HepG2 (cell line): ENCODE results near the gene SLC22A4. TPM values are rescaled to one million over a fixed set of nuclear protein-coding genes. Genes with fewer than 3 reads are reported as not detected.
A peak's percentile ranks its signal among the peaks of the same experiment; 100 is the strongest.

Source experiments
- ATAC-seq: fragments of 200-7000 bp; cut with Tn5 transposase; 3 replicates; pipeline ENCODE4 v1.9.1; 2020; ENCODE audit warnings: mild to moderate bottlenecking, moderate library complexity
- BruUV-seq: library from RNA; stranded (reverse); fragments of 400-500 nt; replicated peaks from 2 replicates; lab custom pipeline; 2021; lab: Mats Ljungman, UMichigan
- CTCF ChIA-PET: fragments of 300-600 bp; formaldehyde crosslinking; extraction: SDS; loops from one replicate; lab custom pipeline; 2021; ENCODE audit warnings: low total read pairs, inconsistent platforms, low intra/inter-chr PET ratio; lab: Yijun Ruan, JAX
- POLR2A ChIA-PET: fragments of 350-600 bp; sonication (Branson Sonifier 250); formaldehyde crosslinking; loops from one replicate; lab custom pipeline; 2020; ENCODE audit warnings: antibody characterized with exemption, inconsistent platforms; lab: Yijun Ruan, JAX
- DNase-seq: peaks from one replicate; pipeline ENCODE4 v3.0.0-alpha.2; 2015; ENCODE audit warnings: low spot score
- FAIRE-seq: peaks from 3 replicates; lab custom pipeline; 2011; peaks lifted over from hg19 to GRCh38; lab: Jason Lieb, UNC
- H2AFZ ChIP-seq: one replicate; pipeline ENCODE4 v1.6.1; 2011; ENCODE audit warnings: low read length, inconsistent platforms
- H3K27ac ChIP-seq: fragments of 300-600 bp; 3 replicates; pipeline ENCODE4 v1.8.0; 2011; ENCODE audit warnings: mixed run types, mild to moderate bottlenecking, mixed read lengths, low read length, inconsistent platforms; ENCODE audit not compliant: insufficient read depth; ENCODE audit errors: extremely low read length
- H3K27me3 ChIP-seq, 2 experiments: fragments of 200-600 bp in 1 of 2; 2 replicates in 1 of 2; 3 replicates in 1 of 2; pipeline versions ENCODE4 v1.6.0 to v1.8.0; 2011; ENCODE audit warnings: low read length in 2 of 2, mild to moderate bottlenecking in 2 of 2, moderate library complexity in 2 of 2, inconsistent platforms in 1 of 2; ENCODE audit not compliant: insufficient read depth in 2 of 2, control insufficient read depth in 1 of 2
- H3K36me3 ChIP-seq, 2 experiments: fragments of 200-600 bp in 1 of 2; replicated peaks in 1 of 2; 2 replicates in 1 of 2; 3 replicates in 1 of 2; pipeline versions ENCODE4 v1.5.1 to v1.8.0; 2011; ENCODE audit warnings: low read length in 2 of 2, inconsistent platforms in 1 of 2; ENCODE audit not compliant: insufficient read depth in 2 of 2, control insufficient read depth in 1 of 2
- H3K4me1 ChIP-seq: 2 replicates; pipeline ENCODE4 v1.5.1; 2012; ENCODE audit warnings: low read length, inconsistent platforms; ENCODE audit not compliant: insufficient read depth
- H3K4me2 ChIP-seq: 2 replicates; pipeline ENCODE4 v1.6.0; 2011; ENCODE audit warnings: low read depth, low read length, inconsistent platforms
- H3K4me3 ChIP-seq, 3 experiments: fragments of 200-600 bp in 1 of 3; sonication (generic), shearing (Covaris generic) in 1 of 3; replicated peaks in 1 of 3; 2 replicates each; pipeline ENCODE4 v1.5.1; 2011 to 2016; ENCODE audit warnings: low read length in 3 of 3, inconsistent platforms in 2 of 3, low read depth in 2 of 3, mild to moderate bottlenecking in 2 of 3, control low read depth in 1 of 3, mixed read lengths in 1 of 3; ENCODE audit not compliant: insufficient read depth in 1 of 3
- H3K79me2 ChIP-seq: one replicate; pipeline ENCODE4 v1.6.1; 2011; ENCODE audit warnings: low read length, inconsistent platforms; ENCODE audit not compliant: insufficient read depth
- H3K9ac ChIP-seq: 2 replicates; pipeline ENCODE4 v1.6.0; 2011; ENCODE audit warnings: mild to moderate bottlenecking, low read depth, low read length, inconsistent platforms; ENCODE audit not compliant: insufficient read depth
- H3K9me3 ChIP-seq: 2 replicates; pipeline ENCODE4 v1.5.1; 2012; ENCODE audit warnings: mild to moderate bottlenecking, low read length
- H4K20me1 ChIP-seq: 2 replicates; pipeline ENCODE4 v1.6.0; 2011; ENCODE audit warnings: inconsistent platforms, mild to moderate bottlenecking, low read length, moderate library complexity; ENCODE audit not compliant: insufficient read depth
- CENPT ChIP-seq: sonication (generic); formaldehyde crosslinking; IDR thresholded peaks from 2 replicates; pipeline ENCODE4 v1.8.0; 2022; ENCODE audit warnings: low read depth, mild to moderate bottlenecking, moderate library complexity, missing genetic modification reagents
- CHD4 ChIP-seq: fragments of 200-600 bp; sonication (generic); IDR thresholded peaks from 2 replicates; pipeline ENCODE4 v1.7.0; 2017; ENCODE audit warnings: mild to moderate bottlenecking, low read length, borderline replicate concordance
- HES4 ChIP-seq: sonication (generic); formaldehyde crosslinking; IDR thresholded peaks from 2 replicates; pipeline ENCODE4 v1.9.0; 2021; ENCODE audit warnings: mild to moderate bottlenecking, missing genetic modification reagents, borderline replicate concordance
- IRX3 ChIP-seq: sonication (generic); formaldehyde crosslinking; IDR thresholded peaks from 2 replicates; pipeline ENCODE4 v1.8.1; 2023; ENCODE audit warnings: mild to moderate bottlenecking, low read depth, missing genetic modification reagents, borderline replicate concordance
- KLF15 ChIP-seq: sonication (generic); formaldehyde crosslinking; IDR thresholded peaks from 2 replicates; pipeline ENCODE4 v1.8.1; 2023; ENCODE audit warnings: borderline replicate concordance, mild to moderate bottlenecking, inconsistent platforms, missing genetic modification reagents, mixed read lengths
- MED8 ChIP-seq: sonication (generic); formaldehyde crosslinking; IDR thresholded peaks from 2 replicates; pipeline ENCODE4 v1.8.1; 2023; ENCODE audit warnings: mild to moderate bottlenecking, missing genetic modification reagents; ENCODE audit not compliant: insufficient replicate concordance
- MIER2 ChIP-seq: IDR thresholded peaks from 2 replicates; pipeline ENCODE4 v1.6.1; 2016; ENCODE audit warnings: missing biosample characterization, missing genetic modification reagents
- NFATC3 ChIP-seq: sonication (generic); formaldehyde crosslinking; IDR thresholded peaks from 2 replicates; pipeline ENCODE4 v1.5.1; 2020; ENCODE audit warnings: mild to moderate bottlenecking, missing genetic modification reagents
- NFIB ChIP-seq: sonication (generic); formaldehyde crosslinking; IDR thresholded peaks from 2 replicates; pipeline ENCODE4 v1.9.0; 2021; ENCODE audit warnings: missing genetic modification reagents, mild to moderate bottlenecking, borderline replicate concordance
- REL ChIP-seq: sonication (generic); formaldehyde crosslinking; conservative IDR thresholded peaks from 2 replicates; pipeline ENCODE4 v1.8.0; 2022; ENCODE audit warnings: mild to moderate bottlenecking, missing genetic modification reagents, moderate library complexity
- TCF7 ChIP-seq: sonication (generic); IDR thresholded peaks from 2 replicates; pipeline ENCODE4 v1.6.1; 2016; ENCODE audit warnings: antibody characterized with exemption, low read depth
- TEAD2 ChIP-seq: sonication (generic); formaldehyde crosslinking; IDR thresholded peaks from 2 replicates; pipeline ENCODE4 v1.9.0; 2021; ENCODE audit warnings: missing genetic modification reagents
- TOPORS ChIP-seq: sonication (generic); formaldehyde crosslinking; IDR thresholded peaks from 2 replicates; pipeline ENCODE4 v1.8.0; 2023; ENCODE audit warnings: mild to moderate bottlenecking, missing genetic modification reagents
- ZFP37 ChIP-seq: sonication (generic); formaldehyde crosslinking; IDR thresholded peaks from 2 replicates; pipeline ENCODE4 v1.4.0; 2020; ENCODE audit warnings: missing genetic modification reagents, borderline replicate concordance
- ZKSCAN5 ChIP-seq: sonication (generic); formaldehyde crosslinking; IDR thresholded peaks from 2 replicates; pipeline ENCODE4 v1.5.1; 2020; ENCODE audit warnings: mild to moderate bottlenecking, missing genetic modification reagents
- ZNF430 ChIP-seq: sonication (generic); formaldehyde crosslinking; IDR thresholded peaks from 2 replicates; pipeline ENCODE4 v1.9.0; 2021; ENCODE audit warnings: mild to moderate bottlenecking, missing genetic modification reagents
- ZNF496 ChIP-seq: sonication (generic); formaldehyde crosslinking; IDR thresholded peaks from 2 replicates; pipeline ENCODE4 v1.8.1; 2023; ENCODE audit warnings: mild to moderate bottlenecking, moderate library complexity, missing genetic modification reagents; ENCODE audit not compliant: insufficient replicate concordance
- ZNF788 ChIP-seq: sonication (generic); formaldehyde crosslinking; IDR thresholded peaks from 2 replicates; pipeline ENCODE4 v1.5.0; 2020; ENCODE audit warnings: mild to moderate bottlenecking, missing genetic modification reagents, borderline replicate concordance
- whole genome bisulfite sequencing: methylation state at CpG from one replicate; pipeline ENCODE4 v1.1.6; 2017; ENCODE audit warnings: low lambda C conversion rate; 5-methylcytosine and 5-hydroxymethylcytosine counted together
- in situ Hi-C: cut with HindIII; loops from 2 replicates; pipeline ENCODE4 v1.10.0; 2017; ENCODE audit warnings: low pct_unique_long_range_greater_than_20kb; ENCODE audit not compliant: extremely low pct_ligation_motif_present
- intact Hi-C: fragments of 100-400 bp; cut with micrococcal nuclease; formaldehyde crosslinking; loops from one replicate; pipeline ENCODE4 v1.10.0; 2022; ENCODE audit not compliant: unreplicated experiment
- polyA plus RNA-seq, 8 experiments: library from polyadenylated mRNA; depleted of rRNA in 3 of 8; stranded (reverse) in 7 of 8; unstranded in 1 of 8; fragments of >200 nt; fragmentation: Illumina TruSeq in 4 of 8; extraction: Trizol in 4 of 8; gene quantifications; 2 replicates each; pipeline versions ENCODE4 v1.2.1 to v1.2.3, GENCODE V29; 2011 to 2016; ENCODE audit warnings: low read depth in 4 of 8, missing spikeins in 1 of 8, mixed read lengths in 1 of 8; ENCODE audit not compliant: insufficient read depth in 1 of 8
- total RNA-seq, 5 experiments: library from RNA; depleted of rRNA; stranded (reverse); fragments of >200 nt; fragmentation: Illumina TruSeq; extraction: Trizol; gene quantifications; 2 replicates each; pipeline ENCODE4 v1.2.3, GENCODE V29; 2016; ENCODE audit warnings: low read depth in 1 of 5
- TF ChIP-seq, protein P1 (sequence below): sonication (generic); formaldehyde crosslinking; IDR thresholded peaks from 2 replicates; pipeline ENCODE4 v1.5.0; 2020; ENCODE audit warnings: missing genetic modification reagents
- TF ChIP-seq, protein P2 (sequence below), 2 experiments: sonication (generic) in 1 of 2; formaldehyde crosslinking in 1 of 2; IDR thresholded peaks; 2 replicates each; pipeline versions ENCODE4 v1.4.0 to v1.6.1; 2018 to 2020; ENCODE audit warnings: missing genetic modification reagents in 2 of 2, borderline replicate concordance in 1 of 2, low read depth in 1 of 2, mild to moderate bottlenecking in 1 of 2, missing biosample characterization in 1 of 2
- TF ChIP-seq, protein P3 (sequence below): sonication (generic); formaldehyde crosslinking; IDR thresholded peaks from 2 replicates; pipeline ENCODE4 v1.5.0; 2020; ENCODE audit warnings: missing genetic modification reagents

SLC22A4 gene
- total and polyA plus RNA-seq, 2 of the 13 experiments (the other 11 are each of a cell fraction or from before 2014, with no cell fraction given): 0.33 to 0.62 TPM

DNA sequence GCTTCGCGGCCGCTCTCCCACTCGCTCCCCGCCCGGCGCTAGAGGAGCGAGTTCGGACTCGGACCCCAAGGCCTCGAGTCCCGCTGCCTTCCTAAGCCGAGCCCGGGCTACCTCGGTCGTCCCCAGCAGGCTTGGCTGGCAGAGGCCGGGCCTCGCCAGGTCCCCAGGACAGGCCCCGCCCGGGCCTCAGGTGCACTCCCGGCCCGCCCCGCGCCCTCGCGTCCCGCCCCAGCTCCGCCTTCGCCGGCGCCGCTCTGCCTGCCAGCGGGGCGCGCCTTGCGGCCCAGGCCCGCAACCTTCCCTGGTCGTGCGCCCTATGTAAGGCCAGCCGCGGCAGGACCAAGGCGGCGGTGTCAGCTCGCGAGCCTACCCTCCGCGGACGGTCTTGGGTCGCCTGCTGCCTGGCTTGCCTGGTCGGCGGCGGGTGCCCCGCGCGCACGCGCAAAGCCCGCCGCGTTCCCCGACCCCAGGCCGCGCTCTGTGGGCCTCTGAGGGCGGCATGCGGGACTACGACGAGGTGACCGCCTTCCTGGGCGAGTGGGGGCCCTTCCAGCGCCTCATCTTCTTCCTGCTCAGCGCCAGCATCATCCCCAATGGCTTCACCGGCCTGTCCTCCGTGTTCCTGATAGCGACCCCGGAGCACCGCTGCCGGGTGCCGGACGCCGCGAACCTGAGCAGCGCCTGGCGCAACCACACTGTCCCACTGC is 75.4 kb downstream of the SLC22A4 start, which contains the start of gene SLC22A5:
TSS of gene SLC22A5 (plus strand) at position 237 of the 707 bp plus-strand sequence. CDS start at position 500, 263 bp downstream.
- no peaks in the 10 kb centered on the region; a peak in 2 of 5 replicates for H3K36me3 ChIP-seq
- peak; percentile 62 for DNase-seq
- in situ Hi-C loops (no loop called here), intact Hi-C loops (loop anchor here (1.0 to 5.0 kb wide), 3 partner anchors 48 to 97 kb away; partner anchors contain the start of gene SLC22A4)
- no peak for FAIRE-seq
- ChIA-PET POLR2A (interaction anchor here (0.8 to 2.3 kb wide), 16 partner anchors 9 to 142 kb away, joined by 3 to 51 read pairs (median 4); partner anchors contain the start of genes IRF1, P4HA2 and SLC22A4), CTCF (no interaction called here)
- peak within 1 kb of the TSS; percentile 99 for H3K4me2 ChIP-seq
- H3K4me1 ChIP-seq: peaks cover 35% of the 10 kb centered on the region
- no TSS peak for BruUV-seq
- peak; percentile 93 for ATAC-seq
- H3K27me3 ChIP-seq: no peaks in the 10 kb centered on the region
- H4K20me1 ChIP-seq: no peaks in the 10 kb centered on the region
- H3K4me3 ChIP-seq: peak within 1 kb of the TSS; percentile 71 to 84 (median 77)
- H3K9me3 ChIP-seq: no peaks in the 10 kb centered on the region
- no CpG with 5 or more reads among the region's 83 CpGs for WGBS
- H3K9ac ChIP-seq: peak within 1 kb of the TSS; percentile 86
- H2AFZ ChIP-seq: peak within 1 kb of the TSS; percentile 90
- peaks cover 3% of the 10 kb centered on the region for H3K79me2 ChIP-seq
- H3K27ac ChIP-seq: peak within 1 kb of the TSS; percentile 91
- TF ChIP-seq ZNF430 (CRISPR knock-in tag): peak; percentile 86
- no peak for TF ChIP-seq ZKSCAN5 (CRISPR knock-in tag)
- TF ChIP-seq, protein P1, sequence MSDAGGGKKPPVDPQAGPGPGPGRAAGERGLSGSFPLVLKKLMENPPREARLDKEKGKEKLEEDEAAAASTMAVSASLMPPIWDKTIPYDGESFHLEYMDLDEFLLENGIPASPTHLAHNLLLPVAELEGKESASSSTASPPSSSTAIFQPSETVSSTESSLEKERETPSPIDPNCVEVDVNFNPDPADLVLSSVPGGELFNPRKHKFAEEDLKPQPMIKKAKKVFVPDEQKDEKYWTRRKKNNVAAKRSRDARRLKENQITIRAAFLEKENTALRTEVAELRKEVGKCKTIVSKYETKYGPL (CRISPR knock-in tag): no peak
- TF ChIP-seq REL (CRISPR knock-in tag): no peak; the same call in 1 of the 2 replicates
- TF ChIP-seq ZFP37 (CRISPR knock-in tag): 0 out of 2 replicates have a peak, but pooled peaks have one; percentile 52
- no peak for TF ChIP-seq MIER2 (CRISPR knock-in tag)
- TF ChIP-seq IRX3 (CRISPR knock-in tag): peak; percentile 89
- TF ChIP-seq, protein P2, sequence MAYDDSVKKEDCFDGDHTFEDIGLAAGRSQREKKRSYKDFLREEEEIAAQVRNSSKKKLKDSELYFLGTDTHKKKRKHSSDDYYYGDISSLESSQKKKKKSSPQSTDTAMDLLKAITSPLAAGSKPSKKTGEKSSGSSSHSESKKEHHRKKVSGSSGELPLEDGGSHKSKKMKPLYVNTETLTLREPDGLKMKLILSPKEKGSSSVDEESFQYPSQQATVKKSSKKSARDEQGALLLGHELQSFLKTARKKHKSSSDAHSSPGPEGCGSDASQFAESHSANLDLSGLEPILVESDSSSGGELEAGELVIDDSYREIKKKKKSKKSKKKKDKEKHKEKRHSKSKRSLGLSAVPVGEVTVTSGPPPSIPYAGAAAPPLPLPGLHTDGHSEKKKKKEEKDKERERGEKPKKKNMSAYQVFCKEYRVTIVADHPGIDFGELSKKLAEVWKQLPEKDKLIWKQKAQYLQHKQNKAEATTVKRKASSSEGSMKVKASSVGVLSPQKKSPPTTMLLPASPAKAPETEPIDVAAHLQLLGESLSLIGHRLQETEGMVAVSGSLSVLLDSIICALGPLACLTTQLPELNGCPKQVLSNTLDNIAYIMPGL (CRISPR knock-in tag; IDR thresholded peaks at IDR 0.05; ENCODE audit: borderline replicate concordance in 1 of 2, low read depth in 1 of 2): peak; percentile 71 to 73; a peak in 3 of 4 replicates
- TF ChIP-seq CHD4: no peak
- peak; percentile 88 for TF ChIP-seq TOPORS (CRISPR knock-in tag)
- peak; percentile 56; the same call in 1 of the 2 replicates for TF ChIP-seq ZNF788
- no peak for TF ChIP-seq MED8 (CRISPR knock-in tag)
- no peak for TF ChIP-seq NFATC3
- peak; percentile 83 for TF ChIP-seq HES4
- TF ChIP-seq KLF15: no peak
- TF ChIP-seq NFIB (CRISPR knock-in tag): no peak
- TF ChIP-seq CENPT (CRISPR knock-in tag): peak; percentile 94
- no peak for TF ChIP-seq TCF7
- 0 out of 2 replicates have a peak, but pooled peaks have one; percentile 64 for TF ChIP-seq TEAD2 (CRISPR knock-in tag)
- TF ChIP-seq, protein P3, sequence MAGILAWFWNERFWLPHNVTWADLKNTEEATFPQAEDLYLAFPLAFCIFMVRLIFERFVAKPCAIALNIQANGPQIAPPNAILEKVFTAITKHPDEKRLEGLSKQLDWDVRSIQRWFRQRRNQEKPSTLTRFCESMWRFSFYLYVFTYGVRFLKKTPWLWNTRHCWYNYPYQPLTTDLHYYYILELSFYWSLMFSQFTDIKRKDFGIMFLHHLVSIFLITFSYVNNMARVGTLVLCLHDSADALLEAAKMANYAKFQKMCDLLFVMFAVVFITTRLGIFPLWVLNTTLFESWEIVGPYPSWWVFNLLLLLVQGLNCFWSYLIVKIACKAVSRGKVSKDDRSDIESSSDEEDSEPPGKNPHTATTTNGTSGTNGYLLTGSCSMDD (CRISPR knock-in tag): no peak
- no peak for TF ChIP-seq ZNF496 (CRISPR knock-in tag)
